Panc1 (cell line): ENCODE data around the gene RSPH1. TPM values are rescaled to one million over a fixed set of nuclear protein-coding genes. Genes with fewer than 3 reads are reported as not detected.

Experiments
- ATAC-seq: fragments of 200-7000 bp; cut with Tn5 transposase; 2 replicates; pipeline ENCODE4 v1.9.1; 2020; ENCODE audit warnings: mild to moderate bottlenecking, moderate library complexity
- BruUV-seq: library from RNA; stranded (reverse); fragments of 400-500 nt; replicated peaks from 2 replicates; lab custom pipeline; 2021; lab: Mats Ljungman, UMichigan
- CTCF ChIA-PET: fragments of 300-600 bp; sonication (Branson Sonifier 250); formaldehyde crosslinking; loops from one replicate; lab custom pipeline; 2022; ENCODE audit warnings: antibody characterized with exemption; lab: Charles Lee
- POLR2A ChIA-PET: fragments of 300-600 bp; sonication (Branson Sonifier 250); formaldehyde crosslinking; loops from one replicate; lab custom pipeline; 2022; ENCODE audit warnings: antibody characterized with exemption; lab: Charles Lee
- DNase-seq: peaks from one replicate; pipeline ENCODE4 v3.0.0-alpha.2; 2010; ENCODE audit warnings: low read depth, low spot score
- H3K27ac ChIP-seq: 2 replicates; pipeline ENCODE4 v1.5.1; 2011; ENCODE audit warnings: mild to moderate bottlenecking, low read length, inconsistent platforms
- H3K27me3 ChIP-seq: fragments of 200-500 bp; sonication (Bioruptor generic); 2 replicates; pipeline ENCODE4 v1.6.0; 2014; ENCODE audit warnings: low read length, inconsistent platforms; ENCODE audit not compliant: control insufficient read depth, insufficient read depth
- H3K36me3 ChIP-seq: fragments of 200-500 bp; sonication (Bioruptor generic); 2 replicates; pipeline ENCODE4 v1.5.1; 2014; ENCODE audit warnings: inconsistent platforms, mild to moderate bottlenecking, low read length, moderate library complexity; ENCODE audit not compliant: control insufficient read depth, insufficient read depth
- H3K4me1 ChIP-seq: 2 replicates; pipeline ENCODE4 v1.5.1; 2011; ENCODE audit warnings: inconsistent platforms, mild to moderate bottlenecking, low read length, moderate library complexity; ENCODE audit not compliant: control insufficient read depth, insufficient read depth
- H3K4me3 ChIP-seq, 2 experiments: 2 replicates each; pipeline ENCODE4 v1.5.1; 2011 to 2012; ENCODE audit warnings: low read depth in 2 of 2, low read length in 2 of 2, mild to moderate bottlenecking in 2 of 2, inconsistent platforms in 1 of 2, moderate library complexity in 1 of 2
- H3K9me3 ChIP-seq: fragments of 200-500 bp; sonication (Bioruptor generic); 2 replicates; pipeline ENCODE4 v1.5.1; 2014; ENCODE audit warnings: low read depth, mild to moderate bottlenecking, inconsistent platforms, low read length, moderate library complexity; ENCODE audit not compliant: control insufficient read depth, insufficient read depth
- POLR2AphosphoS5 ChIP-seq: IDR thresholded peaks from 2 replicates; pipeline ENCODE4 v1.6.1; 2012; ENCODE audit warnings: mild to moderate bottlenecking, low read depth, low read length, moderate library complexity
- SIN3A ChIP-seq: IDR thresholded peaks from 2 replicates; pipeline ENCODE4 v1.6.1; 2012; ENCODE audit warnings: low read depth, mild to moderate bottlenecking, low read length, moderate library complexity, borderline replicate concordance; ENCODE audit not compliant: insufficient read depth
- TCF7L2 ChIP-seq: IDR thresholded peaks from 2 replicates; pipeline ENCODE4 v1.6.1; 2011; ENCODE audit warnings: mild to moderate bottlenecking, low read depth, low read length, inconsistent platforms
- in situ Hi-C: cut with HindIII; loops from 2 replicates; pipeline ENCODE4 v1.10.0; 2016; ENCODE audit warnings: low sequenced_read_pairs, low pct_unique_long_range_greater_than_20kb
- intact Hi-C: fragments of 100-400 bp; cut with micrococcal nuclease; formaldehyde crosslinking; loops from one replicate; pipeline ENCODE4 v1.10.0; 2022; ENCODE audit not compliant: unreplicated experiment
- total RNA-seq: library from RNA; stranded (reverse); gene quantifications from one replicate; pipeline ENCODE4 v1.2.1, GENCODE V29; 2021; ENCODE audit not compliant: unreplicated experiment
- TF ChIP-seq, protein P1 (sequence below), 2 experiments: IDR thresholded peaks; 2 replicates each; pipeline ENCODE4 v1.6.1; 2011 to 2012; ENCODE audit warnings: low read depth in 2 of 2, control low read depth in 1 of 2, low read length in 1 of 2, mild to moderate bottlenecking in 1 of 2, moderate library complexity in 1 of 2; ENCODE audit not compliant: insufficient read depth in 1 of 2

RSPH1 gene
- total RNA-seq, 1 experiment from 2014 or later, result 0.46 TPM

DNA sequence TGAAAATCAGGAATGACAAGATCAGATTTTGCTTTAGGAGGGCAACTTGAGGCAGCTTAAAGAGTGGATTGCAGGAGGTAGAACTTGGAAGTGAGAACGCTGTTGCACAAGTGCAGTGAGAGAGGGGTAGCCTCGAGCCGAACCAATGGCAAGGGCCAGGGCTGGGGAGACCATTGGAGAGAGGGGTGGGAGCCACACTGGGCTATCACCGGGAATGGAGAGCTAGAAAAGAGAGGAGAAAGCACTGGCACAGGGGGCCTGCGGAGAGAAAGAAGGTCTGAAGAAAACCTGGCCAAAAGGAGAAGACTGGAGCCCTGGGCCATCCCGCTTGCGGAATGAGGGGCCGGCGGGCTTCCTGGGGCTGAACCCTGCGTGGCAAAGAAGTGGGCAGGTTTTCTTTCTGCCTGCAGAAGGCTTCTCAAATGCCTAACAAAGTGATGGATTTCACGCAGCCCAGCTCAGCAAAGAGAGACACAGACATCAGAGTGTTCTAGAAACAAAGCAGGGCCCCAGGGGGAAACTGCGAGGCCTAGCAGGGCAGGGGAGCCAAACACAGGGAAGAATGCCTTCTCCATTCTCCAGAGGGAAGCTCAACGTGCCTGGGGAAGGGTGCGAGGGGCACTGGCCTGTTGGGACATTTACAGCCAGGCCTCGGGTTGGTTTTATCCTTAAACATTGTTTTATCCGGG, 16.5 kb upstream of the RSPH1 start:
- CTCF ChIA-PET, result no interaction called here
- ATAC-seq (no peak), DNase-seq (no peak)
- no peak overlapping the region for H3K4me3 ChIP-seq
- no peaks in the 10 kb centered on the region for H3K36me3 ChIP-seq
- no peaks in the 10 kb centered on the region for H3K27me3 ChIP-seq
- in situ Hi-C loops, result no loop called here
- TF ChIP-seq POLR2AphosphoS5 (no peak), TCF7L2 (no peak)
- TF ChIP-seq, protein P1, sequence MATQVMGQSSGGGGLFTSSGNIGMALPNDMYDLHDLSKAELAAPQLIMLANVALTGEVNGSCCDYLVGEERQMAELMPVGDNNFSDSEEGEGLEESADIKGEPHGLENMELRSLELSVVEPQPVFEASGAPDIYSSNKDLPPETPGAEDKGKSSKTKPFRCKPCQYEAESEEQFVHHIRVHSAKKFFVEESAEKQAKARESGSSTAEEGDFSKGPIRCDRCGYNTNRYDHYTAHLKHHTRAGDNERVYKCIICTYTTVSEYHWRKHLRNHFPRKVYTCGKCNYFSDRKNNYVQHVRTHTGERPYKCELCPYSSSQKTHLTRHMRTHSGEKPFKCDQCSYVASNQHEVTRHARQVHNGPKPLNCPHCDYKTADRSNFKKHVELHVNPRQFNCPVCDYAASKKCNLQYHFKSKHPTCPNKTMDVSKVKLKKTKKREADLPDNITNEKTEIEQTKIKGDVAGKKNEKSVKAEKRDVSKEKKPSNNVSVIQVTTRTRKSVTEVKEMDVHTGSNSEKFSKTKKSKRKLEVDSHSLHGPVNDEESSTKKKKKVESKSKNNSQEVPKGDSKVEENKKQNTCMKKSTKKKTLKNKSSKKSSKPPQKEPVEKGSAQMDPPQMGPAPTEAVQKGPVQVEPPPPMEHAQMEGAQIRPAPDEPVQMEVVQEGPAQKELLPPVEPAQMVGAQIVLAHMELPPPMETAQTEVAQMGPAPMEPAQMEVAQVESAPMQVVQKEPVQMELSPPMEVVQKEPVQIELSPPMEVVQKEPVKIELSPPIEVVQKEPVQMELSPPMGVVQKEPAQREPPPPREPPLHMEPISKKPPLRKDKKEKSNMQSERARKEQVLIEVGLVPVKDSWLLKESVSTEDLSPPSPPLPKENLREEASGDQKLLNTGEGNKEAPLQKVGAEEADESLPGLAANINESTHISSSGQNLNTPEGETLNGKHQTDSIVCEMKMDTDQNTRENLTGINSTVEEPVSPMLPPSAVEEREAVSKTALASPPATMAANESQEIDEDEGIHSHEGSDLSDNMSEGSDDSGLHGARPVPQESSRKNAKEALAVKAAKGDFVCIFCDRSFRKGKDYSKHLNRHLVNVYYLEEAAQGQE (IDR thresholded peaks at IDR 0.05; ENCODE audit: insufficient read depth in 1 of 2, low read depth in 2 of 2, low read length in 1 of 2), result no peak
- intact Hi-C loops, result no loop called here
- no peak overlapping the region for H3K27ac ChIP-seq
- POLR2A ChIA-PET, result no interaction called here
- peaks cover 7% of the 10 kb centered on the region for H3K4me1 ChIP-seq
- BruUV-seq, result no TSS peak
- H3K9me3 ChIP-seq, result no peaks in the 10 kb centered on the region

DNA sequence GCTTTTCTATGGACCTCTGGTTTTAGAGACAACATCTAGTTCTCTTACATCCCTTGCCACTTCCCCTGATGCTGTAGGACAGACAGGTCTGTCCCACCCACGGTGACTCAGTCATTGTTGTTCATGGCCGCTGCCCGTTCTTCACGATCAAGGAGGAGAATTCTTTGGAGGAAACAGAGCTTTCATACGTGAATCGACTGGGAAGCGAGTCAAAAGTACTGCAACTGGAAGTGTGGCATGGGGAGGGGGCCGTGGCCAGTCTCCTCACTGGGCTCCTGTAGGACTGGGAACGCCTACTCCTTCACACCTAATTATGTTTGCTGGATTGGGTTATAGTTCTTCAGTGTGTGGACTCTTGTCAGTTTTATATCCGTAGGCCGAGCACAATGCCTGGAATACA, 13.2 kb upstream of the RSPH1 start:
- Histone ChIP-seq H3K36me3 (no peaks in the 10 kb centered on the region), H3K27ac (no peak overlapping the region), H3K9me3 (no peaks in the 10 kb centered on the region), H3K4me3 (no peak overlapping the region), H3K4me1 (no peaks in the 10 kb centered on the region; the same call in 1 of the 2 replicates), H3K27me3 (no peaks in the 10 kb centered on the region)
- TF ChIP-seq, protein P1 (IDR thresholded peaks at IDR 0.05; ENCODE audit: insufficient read depth in 1 of 2, low read depth in 2 of 2, low read length in 1 of 2), result no peak
- no peak for TF ChIP-seq TCF7L2
- no peak for TF ChIP-seq SIN3A
- in situ Hi-C loops (no loop called here), intact Hi-C loops (no loop called here)
- BruUV-seq, result no TSS peak
- no peak for DNase-seq
- CTCF ChIA-PET, result no interaction called here
- ATAC-seq, result no peak
- POLR2A ChIA-PET, result no interaction called here
